Choroid plexus epithelial cell (primary cell): ENCODE measurements around the gene PLXNA2.

Source experiments
- DNase-seq: peaks from one replicate; pipeline ENCODE4 v3.0.0-alpha.2; 2010; ENCODE audit warnings: low read depth
- H3K4me3 ChIP-seq: 2 replicates; pipeline ENCODE4 v1.5.1; 2011; ENCODE audit warnings: low read depth, mild to moderate bottlenecking, control low read depth, low read length, moderate library complexity
- TF ChIP-seq, protein P1 (sequence below): conservative IDR thresholded peaks from 2 replicates; pipeline ENCODE4 v1.5.1; 2011; ENCODE audit warnings: low read depth, mild to moderate bottlenecking, control low read depth, inconsistent platforms, low read length, moderate library complexity

PLXNA2 gene

DNA sequence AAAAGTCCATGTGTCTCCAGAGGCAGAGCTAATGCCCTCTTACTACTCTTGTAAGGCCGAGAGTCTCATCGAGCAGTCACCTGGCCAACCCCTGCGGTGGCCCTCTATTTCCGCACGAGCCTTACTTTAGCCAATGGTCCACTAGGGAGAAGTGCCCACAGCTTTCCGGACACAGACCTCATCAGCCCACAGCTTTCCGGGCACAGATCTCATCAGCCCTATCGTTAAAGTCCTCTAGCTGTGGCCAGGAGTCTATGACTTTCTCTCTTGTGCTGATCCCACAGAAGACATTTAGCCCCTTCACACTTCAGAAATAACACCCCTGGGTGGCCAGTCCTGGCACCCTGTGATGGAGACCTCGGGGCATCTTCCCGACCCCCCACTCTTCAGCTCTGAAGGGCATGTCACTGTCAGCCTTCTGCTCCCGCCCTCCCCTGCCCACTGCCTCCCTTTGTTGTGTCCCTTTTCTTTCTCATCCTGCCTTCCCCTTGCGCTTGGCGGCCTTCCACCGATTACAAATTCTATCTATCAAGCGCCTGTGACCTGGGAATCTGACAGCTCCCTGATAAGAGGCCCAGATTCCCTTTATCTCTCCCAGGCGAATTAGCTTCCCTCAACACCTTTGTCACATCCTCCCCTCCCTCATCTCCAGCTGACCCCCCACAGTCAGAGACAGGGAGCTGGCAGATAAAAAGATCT lies 161.0 kb downstream of the PLXNA2 start:
- TF ChIP-seq, protein P1, sequence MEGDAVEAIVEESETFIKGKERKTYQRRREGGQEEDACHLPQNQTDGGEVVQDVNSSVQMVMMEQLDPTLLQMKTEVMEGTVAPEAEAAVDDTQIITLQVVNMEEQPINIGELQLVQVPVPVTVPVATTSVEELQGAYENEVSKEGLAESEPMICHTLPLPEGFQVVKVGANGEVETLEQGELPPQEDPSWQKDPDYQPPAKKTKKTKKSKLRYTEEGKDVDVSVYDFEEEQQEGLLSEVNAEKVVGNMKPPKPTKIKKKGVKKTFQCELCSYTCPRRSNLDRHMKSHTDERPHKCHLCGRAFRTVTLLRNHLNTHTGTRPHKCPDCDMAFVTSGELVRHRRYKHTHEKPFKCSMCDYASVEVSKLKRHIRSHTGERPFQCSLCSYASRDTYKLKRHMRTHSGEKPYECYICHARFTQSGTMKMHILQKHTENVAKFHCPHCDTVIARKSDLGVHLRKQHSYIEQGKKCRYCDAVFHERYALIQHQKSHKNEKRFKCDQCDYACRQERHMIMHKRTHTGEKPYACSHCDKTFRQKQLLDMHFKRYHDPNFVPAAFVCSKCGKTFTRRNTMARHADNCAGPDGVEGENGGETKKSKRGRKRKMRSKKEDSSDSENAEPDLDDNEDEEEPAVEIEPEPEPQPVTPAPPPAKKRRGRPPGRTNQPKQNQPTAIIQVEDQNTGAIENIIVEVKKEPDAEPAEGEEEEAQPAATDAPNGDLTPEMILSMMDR = no peak

DNA sequence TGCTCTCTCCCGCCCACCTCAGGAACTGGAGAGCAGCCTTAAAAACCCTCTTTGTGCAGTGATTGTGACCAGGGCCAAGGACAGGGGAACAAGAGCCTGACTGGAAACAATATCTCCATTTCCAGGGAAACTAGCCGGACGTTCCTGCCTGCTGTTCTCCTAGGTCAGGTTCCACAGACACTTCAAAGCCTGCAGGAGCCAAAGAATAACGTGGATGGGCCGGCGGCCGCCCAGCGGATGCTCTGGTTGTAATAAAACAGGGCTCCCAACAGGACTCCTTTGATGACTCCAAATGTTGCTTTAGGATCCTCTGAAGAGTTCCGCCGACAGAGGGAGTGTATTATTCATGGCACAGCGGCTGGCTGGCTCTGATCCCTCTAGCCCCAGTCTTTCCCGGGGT lies 162.2 kb downstream of the PLXNA2 start:
- peak; percentile 55 for DNase-seq
- no peak overlapping the region for H3K4me3 ChIP-seq
- TF ChIP-seq, protein P1 = peak; percentile 65

More for the DNA sequence above, 161.0 kb downstream of the PLXNA2 start:
- DNase-seq = no peak
- H3K4me3 ChIP-seq = no peak overlapping the region

DNA sequence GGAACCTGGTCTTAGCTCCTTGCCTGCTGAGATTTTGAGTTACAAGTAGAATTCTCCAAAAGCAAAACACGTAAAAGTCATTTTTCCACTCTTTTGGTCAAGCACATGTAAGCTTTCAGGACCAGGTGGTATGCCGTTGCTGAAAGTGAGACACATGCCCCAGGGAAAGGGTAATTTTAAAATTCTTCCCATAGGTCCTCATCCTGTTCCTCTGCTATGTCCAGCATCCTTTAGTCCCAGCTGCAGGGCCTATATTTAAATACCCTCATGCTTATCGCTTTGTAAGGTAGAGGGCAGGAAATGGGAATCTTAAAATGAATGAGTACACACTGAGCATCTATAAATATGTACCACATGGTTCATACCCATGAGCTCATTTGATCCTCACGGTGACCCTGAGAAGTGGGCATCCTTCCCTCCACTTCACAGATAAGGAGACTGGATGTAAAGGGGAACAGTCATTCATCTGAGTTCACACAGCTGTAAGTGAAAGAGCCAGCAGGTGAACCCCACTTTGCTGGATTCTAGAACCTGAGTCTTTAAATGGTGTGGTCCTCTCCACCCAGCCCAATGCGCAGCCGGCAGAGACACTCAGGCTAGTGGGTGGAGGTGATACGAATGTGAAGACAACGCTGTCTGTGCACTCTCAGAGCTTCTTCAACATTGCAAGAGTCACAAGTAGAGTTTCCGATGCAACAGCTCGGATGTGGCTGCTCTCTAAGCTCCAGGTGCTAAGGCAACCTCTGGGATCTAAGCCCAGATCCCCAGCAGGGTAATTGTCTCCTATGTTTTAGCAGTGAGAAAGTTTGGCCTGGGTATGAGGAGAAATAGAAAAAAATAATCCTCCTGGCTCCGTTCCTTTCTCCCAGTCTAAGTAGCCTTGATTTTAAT lies 163.5 kb downstream of the PLXNA2 start:
- H3K4me3 ChIP-seq = no peak overlapping the region
- no peak for DNase-seq
- TF ChIP-seq, protein P1 = no peak

DNA sequence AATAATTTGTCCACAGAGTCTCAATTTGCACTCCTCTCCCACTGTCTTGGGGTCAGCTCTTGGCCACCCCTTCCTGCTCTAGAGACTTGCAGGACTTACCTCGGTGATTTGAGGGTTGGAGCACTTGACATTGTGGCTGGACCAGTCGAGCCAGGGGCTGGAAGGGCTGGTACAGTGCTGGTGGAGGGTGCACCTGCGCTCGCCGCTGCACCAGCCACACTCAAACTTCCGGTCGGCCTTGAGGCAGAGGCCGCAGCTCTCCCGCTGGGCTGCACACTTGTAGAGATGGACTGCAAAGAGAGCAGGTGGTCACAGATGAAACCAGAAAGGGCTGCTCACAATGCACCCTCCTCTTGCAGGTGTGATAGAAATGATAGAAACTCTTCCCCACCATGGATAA lies 165.0 kb downstream of the PLXNA2 start:
- no peak overlapping the region for H3K4me3 ChIP-seq
- DNase-seq = no peak
- TF ChIP-seq, protein P1 = no peak

GRCh38 chr1:208078752-208079151 lies 165.4 kb downstream of the PLXNA2 start:
- no peak overlapping the region for H3K4me3 ChIP-seq
- DNase-seq = no peak
- TF ChIP-seq, protein P1 = no peak

DNA sequence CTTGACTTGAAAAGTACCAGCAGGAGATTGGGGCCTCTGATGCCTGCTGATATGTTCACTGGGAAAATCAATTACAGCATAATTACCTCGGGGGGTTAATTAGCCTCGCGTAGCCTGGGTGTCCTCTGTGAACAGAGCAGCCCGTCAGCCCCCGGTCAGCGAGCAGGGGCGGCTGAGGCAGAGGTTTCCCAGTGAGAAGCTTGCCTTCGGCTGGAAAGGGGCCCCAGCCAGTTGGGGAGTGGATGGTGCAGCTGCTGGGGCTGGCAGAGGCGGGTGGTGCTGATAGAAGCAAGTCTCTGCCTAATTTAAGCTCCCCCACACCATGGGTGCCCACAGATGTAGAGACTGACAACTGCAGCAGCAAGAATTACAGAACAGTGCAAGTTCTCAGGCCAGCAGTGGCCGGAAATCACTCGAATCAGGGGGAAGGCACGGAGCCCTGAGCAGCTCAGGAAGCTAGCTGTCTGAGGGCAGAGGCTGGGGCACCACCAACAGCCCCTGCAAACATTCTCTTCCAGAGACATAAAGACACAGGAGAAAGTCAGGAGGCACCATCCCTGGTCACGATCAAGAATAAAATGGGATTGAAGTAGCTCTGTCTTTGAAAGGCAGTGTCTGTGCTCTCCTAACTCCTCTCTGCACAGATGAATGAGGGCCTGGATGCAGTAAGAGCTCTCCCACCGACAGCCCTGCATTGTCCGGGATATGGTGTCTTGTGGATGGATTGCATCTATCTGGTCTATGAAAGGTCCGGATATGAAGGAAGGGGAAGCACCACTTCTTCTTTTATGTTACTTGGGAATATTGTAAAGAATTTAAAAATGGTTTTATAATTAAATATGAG lies 166.7 kb downstream of the PLXNA2 start:
- TF ChIP-seq, protein P1 = no peak
- no peak overlapping the region for H3K4me3 ChIP-seq
- DNase-seq = no peak
